ENCODE data around the gene PVRIG. TPM values are rescaled to one million over a fixed set of nuclear protein-coding genes. Genes with fewer than 3 reads are reported as not detected.
"Not testable (repeated sequence)": the region's sequence is repeated elsewhere in the genome, so short reads cannot be mapped to it uniquely, and the experiment has no call there.

The PVRIG gene
- 10 to 100 TPM; 33.4 to 34.5 TPM for total RNA-seq

DNA sequence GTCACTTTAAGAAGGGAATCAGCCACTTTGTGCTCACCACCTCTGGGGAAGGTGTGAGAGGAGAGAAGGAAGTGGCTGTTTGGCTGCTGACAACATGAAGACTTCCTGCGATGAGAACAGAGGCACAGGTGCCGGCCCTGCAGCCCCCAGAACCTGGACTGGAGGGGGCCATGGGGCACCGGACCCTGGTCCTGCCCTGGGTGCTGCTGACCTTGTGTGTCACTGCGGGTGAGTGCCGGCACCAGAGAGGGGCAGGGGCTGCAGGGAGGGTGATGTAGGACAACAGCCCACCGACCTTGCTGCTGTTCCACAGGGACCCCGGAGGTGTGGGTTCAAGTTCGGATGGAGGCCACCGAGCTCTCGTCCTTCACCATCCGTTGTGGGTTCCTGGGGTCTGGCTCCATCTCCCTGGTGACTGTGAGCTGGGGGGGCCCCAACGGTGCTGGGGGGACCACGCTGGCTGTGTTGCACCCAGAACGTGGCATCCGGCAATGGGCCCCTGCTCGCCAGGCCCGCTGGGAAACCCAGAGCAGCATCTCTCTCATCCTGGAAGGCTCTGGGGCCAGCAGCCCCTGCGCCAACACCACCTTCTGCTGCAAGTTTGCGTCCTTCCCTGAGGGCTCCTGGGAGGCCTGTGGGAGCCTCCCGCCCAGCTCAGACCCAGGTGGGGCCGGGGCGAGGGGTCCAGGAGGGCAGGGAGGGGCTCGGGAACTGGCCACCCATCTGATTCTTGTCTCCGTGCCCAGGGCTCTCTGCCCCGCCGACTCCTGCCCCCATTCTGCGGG, at the start of gene PVRIG:
Gene PVRIG, plus strand, starts transcription at position 149 of the 785 bp plus-strand sequence. Its CDS starts 22 bp downstream, at position 171.
- H3K27me3 Mint-ChIP-seq, H3K9me3 Mint-ChIP-seq: not testable (repeated sequence)
- peak within 1 kb of the TSS; percentile 99 for H3K27ac Mint-ChIP-seq
- peak within 1 kb of the TSS; percentile 89 for H3K4me3 Mint-ChIP-seq
- H3K36me3 Mint-ChIP-seq = peaks cover 54% of the 10 kb centered on the region
- H3K4me1 Mint-ChIP-seq = peaks cover 57% of the 10 kb centered on the region
- peak; percentile 53 for DNase-seq

DNA sequence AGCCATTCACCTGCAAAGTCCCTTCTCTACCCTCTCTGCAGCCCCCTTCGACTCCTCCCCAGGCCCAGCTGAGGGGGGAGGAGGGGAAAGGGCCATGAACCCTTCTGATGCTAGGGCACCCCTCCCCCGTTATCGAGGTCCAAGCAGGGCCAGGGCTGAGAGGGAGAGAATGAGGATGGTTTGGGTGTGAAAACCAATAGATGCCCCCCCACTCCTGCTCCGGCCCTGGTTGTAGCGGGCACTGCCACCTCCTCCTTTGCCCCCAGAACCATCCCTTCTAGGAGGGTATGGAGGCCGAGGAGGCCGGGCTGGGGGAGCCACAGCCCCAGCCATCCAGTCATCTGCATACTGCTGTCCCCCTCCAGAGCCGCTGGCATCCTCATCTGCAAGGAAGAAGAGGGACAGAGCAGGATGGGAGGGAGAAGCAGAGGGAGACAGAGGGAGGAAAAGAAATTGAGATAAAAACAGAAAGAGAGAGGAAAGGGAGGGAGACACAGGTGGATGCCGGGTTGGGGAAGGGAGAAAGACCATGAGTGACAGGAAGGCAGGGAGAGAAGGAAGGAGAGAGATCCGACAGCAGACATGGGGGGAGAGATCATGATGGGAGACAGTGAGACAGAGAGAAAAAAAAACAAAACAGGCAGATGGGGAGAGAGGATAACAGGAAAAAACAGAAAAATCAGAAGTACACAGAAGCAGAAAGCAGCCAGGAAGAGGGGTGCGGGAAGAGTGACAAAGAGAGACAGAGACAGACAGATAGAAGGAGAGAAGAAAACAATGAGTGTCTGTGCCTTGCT, 49.5 kb upstream of the PVRIG start:
- peak overlapping the region; percentile 22 for H3K27ac Mint-ChIP-seq
- H3K36me3 Mint-ChIP-seq = peaks cover 7% of the 10 kb centered on the region
- H3K27me3 Mint-ChIP-seq = no peaks in the 10 kb centered on the region
- H3K4me3 Mint-ChIP-seq = peak overlapping the region; percentile 50
- no peak for DNase-seq
- no peaks in the 10 kb centered on the region for H3K9me3 Mint-ChIP-seq
- H3K4me1 Mint-ChIP-seq = peaks cover 59% of the 10 kb centered on the region

DNA sequence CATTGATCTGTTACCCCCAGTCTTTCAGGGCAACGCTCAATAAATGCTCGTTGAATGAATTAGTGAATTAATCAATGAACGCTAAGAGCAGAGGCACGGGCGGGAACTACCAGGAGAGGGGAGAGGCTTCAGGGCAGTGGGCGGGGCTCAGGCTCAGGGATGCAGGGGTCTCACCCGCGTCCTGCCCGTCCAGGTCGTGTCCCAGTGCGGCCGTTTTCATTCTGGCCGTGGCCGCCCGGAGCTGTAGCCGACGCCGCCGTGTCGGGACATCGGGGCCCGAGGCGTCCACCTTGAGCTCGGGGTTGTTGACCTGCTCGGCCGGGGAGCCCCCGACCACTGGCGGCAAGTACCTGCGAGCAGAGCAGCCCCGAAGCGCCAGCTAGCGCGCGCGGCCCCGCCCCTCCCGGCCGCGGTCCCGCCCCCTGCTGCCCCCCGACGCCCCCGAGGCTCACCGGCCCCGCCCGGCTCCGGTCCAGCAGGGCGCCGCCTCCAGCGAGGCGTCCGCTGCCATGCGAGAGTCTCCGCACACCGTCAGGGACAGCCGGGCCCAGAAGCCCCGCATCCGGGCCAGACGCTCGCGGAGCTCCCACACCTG, 48.6 kb upstream of the PVRIG start:
- peak; percentile 59 for DNase-seq
- Mint-ChIP-seq H3K9me3 (no peaks in the 10 kb centered on the region), H3K4me3 (peak overlapping the region; percentile 50), H3K36me3 (peaks cover 6% of the 10 kb centered on the region), H3K4me1 (peaks cover 57% of the 10 kb centered on the region), H3K27ac (no peak overlapping the region), H3K27me3 (no peaks in the 10 kb centered on the region)

DNA sequence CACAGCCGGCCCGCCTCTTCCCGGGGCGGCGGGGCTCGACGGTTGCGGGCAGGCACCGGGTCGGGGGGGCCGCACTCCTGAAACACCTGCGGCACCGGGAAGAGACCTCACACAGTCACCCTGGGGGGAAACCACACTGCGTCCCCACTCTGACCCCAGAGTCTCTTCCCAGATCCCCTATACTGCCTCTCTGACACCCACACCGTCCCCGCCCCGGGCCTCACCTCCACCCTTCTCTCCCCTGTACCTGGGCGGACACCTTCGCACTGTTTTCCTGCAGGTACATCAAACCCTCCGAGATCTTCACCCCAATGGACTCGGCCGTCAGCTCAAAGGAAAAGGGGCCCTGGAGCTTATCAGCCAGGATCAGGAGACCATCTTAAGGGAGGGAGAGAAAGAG, 47.9 kb upstream of the PVRIG start:
- Mint-ChIP-seq H3K27ac (peak overlapping the region; percentile 35), H3K36me3 (peaks cover 6% of the 10 kb centered on the region), H3K9me3 (no peaks in the 10 kb centered on the region), H3K4me3 (peak overlapping the region; percentile 72), H3K27me3 (no peaks in the 10 kb centered on the region), H3K4me1 (peaks cover 55% of the 10 kb centered on the region)
- no peak for DNase-seq

DNA sequence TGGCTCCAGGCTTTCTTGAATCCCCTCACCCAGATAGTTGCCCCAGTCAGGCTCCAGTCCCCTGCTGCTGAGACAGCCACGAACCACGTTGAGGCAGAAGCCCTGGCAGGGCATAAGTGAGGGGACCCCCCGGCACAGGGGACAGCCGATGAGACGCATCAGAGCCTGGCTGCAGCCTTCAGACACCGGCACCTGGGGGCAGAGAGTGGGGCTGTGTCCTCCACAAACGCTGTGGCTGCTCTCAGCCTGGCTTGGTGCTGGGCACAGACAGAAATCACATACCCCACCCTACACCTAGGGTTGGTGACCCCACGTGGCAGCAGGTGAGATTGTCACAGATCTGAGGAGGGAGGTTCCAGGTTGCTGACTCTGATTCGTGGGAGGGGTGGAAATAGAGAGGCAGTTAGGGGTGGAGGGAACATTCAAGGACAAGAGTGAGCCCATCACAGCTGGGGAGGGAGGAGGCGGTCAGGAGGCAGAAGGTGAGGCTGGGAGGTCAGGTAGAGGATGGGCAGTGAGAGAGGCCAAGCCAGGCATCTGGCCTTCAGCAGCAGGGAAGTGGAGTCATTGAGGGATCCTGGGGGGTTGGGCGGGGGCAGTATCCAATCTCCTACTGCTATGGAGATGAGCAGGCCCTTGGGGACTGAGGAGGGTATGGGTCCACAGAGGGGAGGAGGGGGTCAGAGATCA, 45.8 kb upstream of the PVRIG start:
- DNase-seq = no peak
- Mint-ChIP-seq H3K4me3 (no peak overlapping the region), H3K27ac (no peak overlapping the region), H3K4me1 (peaks cover 35% of the 10 kb centered on the region), H3K36me3 (peaks cover 6% of the 10 kb centered on the region), H3K9me3 (no peaks in the 10 kb centered on the region), H3K27me3 (no peaks in the 10 kb centered on the region)

DNA sequence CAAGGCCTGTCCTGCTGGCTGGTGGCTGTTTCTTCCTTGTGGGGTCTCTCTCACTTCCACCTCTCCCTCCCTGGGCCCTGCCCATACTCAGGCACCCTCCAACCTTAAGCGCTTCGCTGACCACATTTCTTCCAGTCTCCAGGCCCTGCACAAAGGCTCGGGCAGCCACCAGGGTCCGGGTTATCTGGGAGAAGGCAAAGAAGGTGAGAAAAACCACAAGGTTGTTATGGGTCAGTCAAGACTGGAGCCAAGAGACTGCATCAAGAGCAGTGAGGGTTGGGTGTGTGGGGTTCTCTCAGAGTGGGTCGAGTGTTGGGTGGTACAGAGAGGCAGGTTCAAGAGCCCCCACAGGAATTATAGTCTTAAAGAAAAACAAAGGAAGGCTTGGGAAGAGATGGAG, 45.2 kb upstream of the PVRIG start:
- Mint-ChIP-seq H3K4me1 (peaks cover 29% of the 10 kb centered on the region), H3K27ac (no peak overlapping the region), H3K9me3 (no peaks in the 10 kb centered on the region), H3K4me3 (no peak overlapping the region), H3K36me3 (peaks cover 6% of the 10 kb centered on the region), H3K27me3 (no peaks in the 10 kb centered on the region)
- DNase-seq = no peak

DNA sequence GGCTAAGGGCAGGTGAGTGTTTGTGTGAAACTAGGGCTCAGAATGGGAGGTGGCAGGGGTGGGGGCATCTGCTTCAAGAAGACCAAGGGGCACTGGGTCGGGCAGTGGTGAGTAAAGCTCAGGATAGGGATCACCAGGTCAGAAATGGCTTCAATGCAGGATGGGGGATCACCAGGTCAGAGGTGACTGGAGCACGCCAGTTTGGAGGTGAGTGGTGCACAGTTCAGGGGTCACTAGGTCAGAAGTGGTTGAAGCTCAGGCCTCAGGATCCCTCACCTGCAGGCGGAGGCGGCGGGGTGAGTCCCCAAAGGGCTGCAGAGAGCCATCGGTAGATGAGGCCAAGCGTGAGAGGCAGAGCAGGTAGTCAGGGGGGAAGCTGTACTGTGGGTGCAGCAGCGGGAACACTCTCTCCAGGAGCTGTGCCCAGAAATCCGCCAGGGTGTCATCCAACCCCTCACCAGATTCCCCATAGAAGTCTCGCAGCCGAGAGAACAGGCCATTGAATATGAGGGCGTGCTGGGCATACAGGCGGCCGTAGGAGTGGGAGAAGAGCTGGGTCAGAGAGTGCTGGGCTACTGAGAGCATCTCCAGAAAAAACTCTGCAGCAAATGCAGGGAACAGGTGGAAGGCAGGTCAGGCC, 44.3 kb upstream of the PVRIG start:
- H3K9me3 Mint-ChIP-seq = peaks cover 2% of the 10 kb centered on the region

DNA sequence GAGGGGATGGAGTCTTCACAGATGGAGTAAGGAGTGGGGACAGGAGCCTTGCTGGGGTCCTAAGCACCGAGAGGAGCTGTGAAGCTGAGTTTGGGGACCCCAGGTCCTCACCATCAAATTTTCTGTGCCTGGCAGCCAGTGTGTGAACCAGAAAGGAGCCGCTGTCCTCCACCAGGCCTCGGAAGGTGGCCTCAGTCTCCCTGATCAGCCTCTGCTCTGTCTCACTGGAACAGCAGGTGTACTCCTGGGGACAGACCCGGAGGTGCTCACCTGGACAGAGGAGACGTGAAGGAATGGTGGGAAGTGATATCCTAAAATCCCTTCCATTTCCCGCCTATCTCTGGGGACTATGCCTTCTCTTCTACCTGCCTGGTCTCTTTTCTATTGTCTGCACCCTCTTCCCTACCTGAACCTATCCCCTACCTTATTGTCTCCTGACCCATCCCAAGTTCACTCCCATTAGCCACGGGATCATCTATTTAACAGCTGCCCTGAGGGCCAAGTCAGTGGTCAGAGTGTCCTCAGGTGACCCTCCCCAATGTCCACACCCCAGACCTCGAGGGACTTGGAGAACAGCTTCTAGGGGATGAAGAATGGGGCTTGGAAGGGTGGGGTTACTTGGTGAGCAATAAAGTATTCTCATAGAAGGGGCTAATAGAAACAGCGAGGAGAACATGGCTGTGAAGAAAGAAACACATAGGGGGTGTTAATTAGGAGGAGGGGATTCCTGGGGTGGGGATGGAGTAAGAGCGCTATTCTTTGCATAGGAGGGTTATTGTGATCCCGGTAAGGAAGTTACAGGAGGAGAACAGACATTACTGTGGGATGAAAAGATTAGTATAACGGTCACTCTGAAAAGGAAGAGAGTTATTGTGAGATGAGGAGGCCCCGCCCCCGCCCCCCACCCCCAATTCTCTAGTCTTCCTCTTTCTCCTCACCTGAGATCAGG, 43.4 kb upstream of the PVRIG start:
- DNase-seq = no peak
- Mint-ChIP-seq H3K27me3 (no peaks in the 10 kb centered on the region), H3K4me3 (peak overlapping the region; percentile 82), H3K36me3 (peaks cover 10% of the 10 kb centered on the region), H3K27ac (no peak overlapping the region), H3K4me1 (peaks cover 28% of the 10 kb centered on the region), H3K9me3 (peaks cover 3% of the 10 kb centered on the region)

More for the DNA sequence above, 44.3 kb upstream of the PVRIG start:
- Mint-ChIP-seq H3K4me1 (peaks cover 26% of the 10 kb centered on the region), H3K4me3 (no peak overlapping the region), H3K27me3 (no peaks in the 10 kb centered on the region), H3K27ac (no peak overlapping the region), H3K36me3 (peaks cover 7% of the 10 kb centered on the region)
- no peak for DNase-seq

DNA sequence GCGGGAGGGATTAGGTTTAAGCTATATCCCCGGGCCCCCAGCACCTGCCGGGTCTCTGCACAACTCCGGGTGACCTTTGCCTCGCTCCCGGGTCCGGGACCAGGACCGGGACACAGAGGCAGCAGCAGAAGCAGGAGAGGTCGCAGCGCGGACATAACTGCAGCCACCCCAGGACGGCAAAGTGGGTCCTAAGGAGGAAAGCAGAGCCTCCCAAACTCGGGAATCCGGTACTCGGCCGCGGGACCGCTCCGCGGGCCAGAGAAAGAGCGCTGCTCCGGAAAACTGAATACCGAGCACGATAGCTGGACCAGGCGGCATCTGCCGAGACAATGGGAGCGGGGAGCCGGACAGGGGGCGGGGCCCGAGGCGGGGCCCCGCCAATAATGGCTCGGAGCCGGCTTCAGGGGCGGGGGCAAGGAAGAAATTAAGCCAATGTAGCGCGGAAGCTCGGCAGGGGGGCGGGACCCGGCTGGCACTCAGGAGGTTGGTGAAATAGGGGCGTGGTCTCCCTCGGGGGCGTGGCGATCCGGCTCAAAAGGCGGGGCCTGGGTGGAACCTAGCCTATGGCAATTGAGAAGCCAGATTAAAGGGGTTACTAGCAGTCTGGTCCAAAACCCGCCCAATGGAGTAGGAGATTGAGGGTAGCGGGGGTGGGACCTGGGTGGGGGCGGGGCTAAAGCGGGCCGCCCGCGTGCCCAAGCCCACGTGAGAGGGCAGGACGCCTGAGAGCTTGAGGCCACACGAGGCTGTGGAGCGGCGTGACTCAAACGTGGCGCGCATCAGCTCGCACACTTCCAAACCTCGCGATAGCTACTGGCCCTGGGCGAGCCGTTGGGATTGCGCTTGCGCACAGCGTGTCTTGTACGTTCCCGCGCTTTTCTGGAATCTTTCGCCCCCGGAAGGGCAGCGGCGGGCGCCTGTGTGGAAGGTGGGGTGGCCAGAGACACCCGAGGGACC, 42.4 kb upstream of the PVRIG start, which contains the start of the genes GPC2 and STAG3:
Gene GPC2, minus strand, starts transcription at position 337 of the 957 bp plus-strand sequence. Its CDS starts 182 bp downstream, at position 155.
Gene STAG3, plus strand, starts transcription at position 874 of the 957 bp plus-strand sequence. CDS start 2,639 bp downstream, outside the sequence.
- Mint-ChIP-seq H3K27me3 (no peaks in the 10 kb centered on the region), H3K9me3 (peaks cover 3% of the 10 kb centered on the region), H3K27ac (peak within 1 kb of the TSS; percentile 71), H3K4me1 (peaks cover 35% of the 10 kb centered on the region), H3K4me3 (peak within 1 kb of the TSS; percentile 82), H3K36me3 (peaks cover 15% of the 10 kb centered on the region)
- DNase-seq = peak; percentile 97

DNA sequence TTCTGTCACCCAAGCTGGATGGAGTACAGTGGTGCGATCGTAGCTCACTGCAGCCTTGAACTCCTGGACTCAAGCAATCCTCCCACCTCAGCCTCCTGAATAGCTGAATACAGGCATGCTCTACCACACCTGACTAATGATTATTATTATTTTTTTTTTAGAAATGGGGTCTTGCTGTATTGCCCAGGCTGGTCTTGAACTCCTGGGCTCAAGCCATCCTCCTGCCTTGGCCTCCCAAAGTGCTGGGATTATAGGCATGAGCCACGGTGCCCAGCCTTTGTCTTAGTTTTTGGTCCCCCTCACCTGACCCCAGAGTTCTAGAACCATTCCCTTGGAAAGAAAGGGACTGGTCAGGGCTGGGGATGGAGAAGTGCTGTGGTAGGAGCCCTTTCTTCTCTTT, 39.7 kb upstream of the PVRIG start:
- H3K27me3 Mint-ChIP-seq, H3K9me3 Mint-ChIP-seq, DNase-seq: not testable (repeated sequence)
- H3K36me3 Mint-ChIP-seq = peaks cover 12% of the 10 kb centered on the region
- H3K4me1 Mint-ChIP-seq = peaks cover 41% of the 10 kb centered on the region
- H3K4me3 Mint-ChIP-seq = peak overlapping the region; percentile 62
- H3K27ac Mint-ChIP-seq = peak overlapping the region; percentile 79

DNA sequence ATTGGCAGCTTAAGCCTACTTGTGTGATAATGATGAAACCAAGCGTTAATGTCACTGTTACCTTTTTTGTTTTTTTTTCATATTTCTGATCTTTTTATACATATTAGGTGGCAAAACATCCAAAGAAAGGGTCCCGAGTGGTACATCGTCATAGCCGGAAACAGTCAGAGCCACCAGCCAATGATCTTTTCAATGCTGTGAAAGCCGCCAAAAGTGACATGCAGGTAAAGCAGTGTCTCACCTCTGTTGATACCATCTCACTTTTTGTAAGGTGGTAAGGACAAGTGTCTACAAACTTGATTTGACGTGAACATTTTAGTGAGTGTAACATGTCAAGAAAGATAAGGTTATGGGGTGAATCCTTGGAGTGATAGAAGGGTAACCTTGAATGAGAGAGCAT, 37.1 kb upstream of the PVRIG start:
- H3K36me3 Mint-ChIP-seq = peaks cover 12% of the 10 kb centered on the region
- H3K27ac Mint-ChIP-seq, H3K9me3 Mint-ChIP-seq, DNase-seq, H3K4me3 Mint-ChIP-seq, H3K27me3 Mint-ChIP-seq: not testable (repeated sequence)
- peaks cover 32% of the 10 kb centered on the region for H3K4me1 Mint-ChIP-seq

DNA sequence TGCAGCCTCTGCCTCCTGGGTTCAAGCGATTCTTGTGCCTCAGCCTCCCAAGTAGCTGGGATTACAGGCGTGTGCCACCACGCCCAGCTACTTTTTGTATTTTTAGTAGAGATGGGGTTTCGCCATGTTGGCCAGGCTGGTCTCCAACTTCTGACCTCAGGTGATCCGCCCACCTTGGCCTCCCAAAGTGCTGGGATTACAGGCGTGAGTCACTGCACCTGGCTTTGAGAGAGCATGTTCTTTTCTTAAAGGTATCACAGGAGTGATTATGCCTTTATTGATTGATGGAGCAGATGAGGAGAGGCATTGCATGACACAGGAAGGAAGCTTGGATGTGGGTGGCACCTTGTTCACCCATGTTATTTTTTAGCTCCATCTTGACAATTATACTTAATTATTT, 36.7 kb upstream of the PVRIG start:
- not testable (repeated sequence) for H3K9me3 Mint-ChIP-seq, H3K27ac Mint-ChIP-seq, DNase-seq, H3K4me3 Mint-ChIP-seq, H3K27me3 Mint-ChIP-seq
- peaks cover 32% of the 10 kb centered on the region for H3K4me1 Mint-ChIP-seq
- peaks cover 12% of the 10 kb centered on the region for H3K36me3 Mint-ChIP-seq
